Activated CD8-positive, alpha-beta memory T cell treated with anti-CD3 and anti-CD28 coated beads, Interleukin-2, amount 10 ng/mL, durations not matched to agents 7 days and 5 days (primary cell): ENCODE data around the gene CHKB. TPM values are rescaled to one million over a fixed set of nuclear protein-coding genes. Genes with fewer than 3 reads are reported as not detected.

Source experiments
- ATAC-seq: fragments of 150-1000 bp; cut with Tn5 transposase; one replicate; pipeline ENCODE4 v1.10.0; 2021; ENCODE audit warnings: moderate library complexity
- CTCF ChIA-PET: fragments of 350-600 bp; sonication (Branson Sonifier 250); formaldehyde crosslinking; loops from one replicate; lab custom pipeline; 2021; ENCODE audit warnings: antibody characterized with exemption; lab: Charles Lee
- DNase-seq: peaks from one replicate; pipeline ENCODE4 v3.0.0-alpha.2; 2020
- H3K27ac Mint-ChIP-seq: one replicate; pipeline ENCODE4 v1.8.0; 2021; ENCODE audit warnings: mild to moderate bottlenecking, mixed read lengths
- H3K27me3 Mint-ChIP-seq: one replicate; pipeline ENCODE4 v1.8.0; 2021; ENCODE audit warnings: mixed read lengths
- H3K36me3 Mint-ChIP-seq: one replicate; pipeline ENCODE4 v1.8.0; 2021; ENCODE audit warnings: mild to moderate bottlenecking, mixed read lengths
- H3K4me1 Mint-ChIP-seq: one replicate; pipeline ENCODE4 v1.8.0; 2021; ENCODE audit warnings: mixed read lengths
- H3K4me3 Mint-ChIP-seq: one replicate; pipeline ENCODE4 v1.8.0; 2021; ENCODE audit warnings: mild to moderate bottlenecking, moderate library complexity, mixed read lengths
- H3K9me3 Mint-ChIP-seq: one replicate; pipeline ENCODE4 v1.8.0; 2022; ENCODE audit warnings: low read depth, mixed read lengths
- total RNA-seq, 2 experiments: library from RNA; stranded (reverse); gene quantifications; one replicate each; pipeline ENCODE4 v1.2.3, GENCODE V29; 2021

Gene CHKB
- total RNA-seq, 2 experiments from 2014 or later, result 97.2 to 118 TPM

DNA sequence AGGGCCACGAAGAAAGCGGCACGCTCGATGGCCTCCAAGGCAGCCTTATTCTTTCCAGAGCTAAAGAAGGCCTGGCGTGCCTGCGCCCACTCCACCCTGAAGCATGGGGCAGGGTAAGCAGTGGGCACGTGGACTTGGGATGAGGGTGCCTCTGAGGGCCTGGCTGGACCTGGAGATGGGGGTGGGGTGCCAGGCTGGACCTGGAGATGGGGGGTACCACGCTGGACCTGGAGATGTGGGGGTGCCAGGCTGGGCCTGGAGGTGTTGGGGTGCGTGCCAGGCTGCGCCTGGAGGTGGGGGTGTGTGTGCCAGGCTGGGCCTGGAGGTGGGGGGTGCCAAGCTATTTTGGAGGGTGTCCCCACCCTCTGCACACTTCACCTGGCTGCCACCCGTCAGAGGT lies 9.7 kb downstream of the CHKB start:
- H3K4me1 Mint-ChIP-seq, result peaks cover 7% of the 10 kb centered on the region
- ATAC-seq (no peak), DNase-seq (no peak)
- CTCF ChIA-PET, result interaction anchor here (0.8 to 2.0 kb wide), 3 partner anchors 10 to 48 kb away, joined by 3 to 11 read pairs (median 7); partner anchors contain the start of gene SYCE3
- no peak overlapping the region for H3K27ac Mint-ChIP-seq
- peaks cover 21% of the 10 kb centered on the region for H3K36me3 Mint-ChIP-seq
- no peak overlapping the region for H3K4me3 Mint-ChIP-seq
- no peaks in the 10 kb centered on the region for H3K9me3 Mint-ChIP-seq
- H3K27me3 Mint-ChIP-seq, result no peaks in the 10 kb centered on the region

DNA sequence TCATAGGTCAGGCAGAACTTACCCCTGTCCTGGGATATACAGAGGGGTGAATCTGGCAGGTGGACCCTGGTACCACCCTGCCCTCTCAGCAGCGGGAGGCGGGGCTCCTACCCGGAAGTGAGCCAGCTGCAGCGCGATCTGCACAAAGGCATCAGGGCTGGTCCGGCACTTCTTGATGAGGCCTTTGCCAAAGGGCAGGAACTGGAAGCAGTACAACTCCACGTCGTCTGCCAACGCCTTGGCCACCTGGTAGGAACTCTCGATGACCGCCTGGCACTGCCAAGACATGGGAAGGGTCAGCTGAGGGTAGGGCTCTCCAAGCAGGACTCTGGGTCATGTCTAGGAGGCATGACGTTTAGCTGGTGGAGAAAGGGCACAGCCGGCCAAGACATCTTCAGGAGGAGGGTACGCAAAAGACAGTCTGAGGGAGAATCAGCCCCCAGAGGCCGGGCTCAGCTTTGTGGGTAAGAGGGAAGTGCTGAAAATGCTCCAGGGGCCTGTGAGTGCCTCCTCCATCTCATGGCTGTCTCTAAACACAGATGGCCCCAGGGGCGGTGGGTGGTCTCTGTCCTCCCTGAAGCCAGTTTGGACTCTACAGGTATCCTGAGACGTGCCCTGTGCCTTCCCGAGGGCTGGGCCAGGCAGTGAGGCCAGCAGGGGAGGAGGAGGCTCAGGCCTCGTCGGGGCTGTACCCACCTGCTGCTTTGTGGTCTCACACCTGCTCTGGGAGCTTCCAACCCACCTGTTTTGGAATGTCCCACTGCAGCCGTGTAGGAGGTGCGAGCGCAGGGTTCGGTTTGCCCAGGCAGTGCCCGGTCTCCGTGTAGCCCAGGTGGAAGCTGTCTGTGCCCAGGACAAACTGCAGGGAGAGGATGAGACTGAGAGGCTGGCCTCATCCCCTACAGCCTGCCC lies 11.1 kb downstream of the CHKB start:
- H3K36me3 Mint-ChIP-seq, result peaks cover 24% of the 10 kb centered on the region
- DNase-seq, result no peak
- CTCF ChIA-PET, result interaction anchor here (2.0 kb wide), 2 partner anchors 9 to 49 kb away, joined by 7 to 11 read pairs; partner anchors contain the start of gene SYCE3
- H3K27me3 Mint-ChIP-seq, result no peaks in the 10 kb centered on the region
- no peaks in the 10 kb centered on the region for H3K9me3 Mint-ChIP-seq
- H3K27ac Mint-ChIP-seq, result no peak overlapping the region
- ATAC-seq, result no peak
- no peak overlapping the region for H3K4me3 Mint-ChIP-seq
- no peaks in the 10 kb centered on the region for H3K4me1 Mint-ChIP-seq

DNA sequence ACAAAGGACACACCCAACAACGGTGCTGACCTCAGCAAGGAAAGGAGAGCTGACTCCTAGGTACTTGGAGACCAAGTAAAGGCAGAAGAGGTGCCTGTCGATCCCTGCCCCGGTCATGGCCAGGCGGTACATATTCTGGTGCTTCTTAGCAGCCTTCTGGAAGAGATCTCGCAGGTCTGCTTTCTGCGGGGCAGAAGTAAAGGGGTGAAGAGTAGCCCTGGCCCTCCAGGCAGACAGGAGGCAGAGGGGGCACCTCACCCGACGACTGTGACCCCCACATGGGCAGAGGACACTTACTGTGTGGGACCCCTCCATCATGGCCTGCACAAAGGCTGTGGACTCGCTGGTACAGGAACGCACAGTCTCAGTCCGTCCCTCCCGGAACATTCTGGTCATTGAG lies 11.8 kb downstream of the CHKB start:
- CTCF ChIA-PET, result no interaction called here
- Mint-ChIP-seq H3K4me3 (no peak overlapping the region), H3K27me3 (no peaks in the 10 kb centered on the region), H3K9me3 (no peaks in the 10 kb centered on the region), H3K36me3 (peaks cover 24% of the 10 kb centered on the region), H3K27ac (no peak overlapping the region), H3K4me1 (no peaks in the 10 kb centered on the region)
- ATAC-seq (no peak), DNase-seq (no peak)

DNA sequence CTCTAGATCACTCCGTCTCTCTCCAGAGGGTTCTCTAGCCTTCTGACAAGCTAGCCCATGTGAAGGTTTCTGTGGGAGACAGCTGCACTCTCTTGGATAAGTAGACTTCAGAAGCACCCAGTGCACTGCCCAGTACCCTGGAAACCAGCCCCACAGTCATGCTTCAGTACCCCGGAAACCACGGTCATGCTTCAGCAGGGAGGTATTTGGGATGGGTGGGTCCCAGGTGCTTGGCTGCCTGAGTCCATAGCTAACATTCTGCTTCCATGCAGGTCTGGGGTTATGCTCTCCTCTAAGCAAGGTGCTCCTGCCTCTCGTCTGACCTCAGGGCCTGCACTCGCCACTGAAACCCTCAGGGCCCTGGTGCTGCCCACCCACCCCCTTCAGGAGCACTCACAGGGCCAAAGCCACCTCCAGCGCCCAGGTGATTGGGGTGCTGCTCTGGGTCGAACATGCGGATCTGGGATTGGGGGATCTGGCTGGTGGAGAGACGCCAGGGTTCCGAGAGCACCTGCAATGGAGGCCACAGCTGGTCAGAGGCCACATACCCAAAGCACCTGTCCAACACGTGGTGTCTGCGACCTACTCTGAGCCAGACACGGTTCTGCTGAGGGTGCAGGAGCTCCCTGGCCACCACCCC lies 12.6 kb downstream of the CHKB start:
- Mint-ChIP-seq H3K4me1 (no peaks in the 10 kb centered on the region), H3K27ac (no peak overlapping the region), H3K4me3 (no peak overlapping the region), H3K36me3 (peaks cover 24% of the 10 kb centered on the region), H3K9me3 (no peaks in the 10 kb centered on the region), H3K27me3 (no peaks in the 10 kb centered on the region)
- ATAC-seq (no peak), DNase-seq (no peak)
- CTCF ChIA-PET, result interaction anchor here (0.7 kb wide), 1 partner anchor 45 kb away, joined by 3 read pairs; the partner anchor contains the start of gene SCO2

DNA sequence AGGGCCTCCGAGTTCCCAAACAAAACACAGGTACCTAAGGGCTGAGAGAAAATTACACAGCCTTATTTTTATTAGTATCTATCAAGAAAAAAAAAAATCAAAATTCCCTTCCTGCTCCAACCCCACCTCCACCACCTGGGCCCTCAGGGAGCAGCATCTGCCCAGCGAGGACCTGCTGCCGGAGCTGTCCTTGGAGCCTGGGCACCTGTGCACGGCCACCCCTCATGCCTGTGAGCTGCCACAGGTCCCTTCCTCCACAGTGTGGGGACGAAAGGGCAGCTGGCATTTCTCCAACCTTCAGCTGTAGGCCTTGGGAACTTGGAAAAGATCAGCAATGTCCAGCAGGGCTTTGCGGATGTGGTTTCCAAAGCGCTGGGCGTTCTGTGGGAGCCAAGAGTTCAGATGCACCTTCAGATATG lies 13.6 kb downstream of the CHKB start:
- no peak overlapping the region for H3K27ac Mint-ChIP-seq
- ATAC-seq (no peak), DNase-seq (no peak)
- CTCF ChIA-PET, result interaction anchor here (0.7 kb wide), 2 partner anchors 24 to 44 kb away, joined by 3 to 4 read pairs; partner anchors contain the start of gene SCO2
- H3K9me3 Mint-ChIP-seq, result no peaks in the 10 kb centered on the region
- H3K4me1 Mint-ChIP-seq, result no peaks in the 10 kb centered on the region
- peaks cover 4% of the 10 kb centered on the region for H3K27me3 Mint-ChIP-seq
- H3K4me3 Mint-ChIP-seq, result no peak overlapping the region
- peaks cover 21% of the 10 kb centered on the region for H3K36me3 Mint-ChIP-seq

DNA sequence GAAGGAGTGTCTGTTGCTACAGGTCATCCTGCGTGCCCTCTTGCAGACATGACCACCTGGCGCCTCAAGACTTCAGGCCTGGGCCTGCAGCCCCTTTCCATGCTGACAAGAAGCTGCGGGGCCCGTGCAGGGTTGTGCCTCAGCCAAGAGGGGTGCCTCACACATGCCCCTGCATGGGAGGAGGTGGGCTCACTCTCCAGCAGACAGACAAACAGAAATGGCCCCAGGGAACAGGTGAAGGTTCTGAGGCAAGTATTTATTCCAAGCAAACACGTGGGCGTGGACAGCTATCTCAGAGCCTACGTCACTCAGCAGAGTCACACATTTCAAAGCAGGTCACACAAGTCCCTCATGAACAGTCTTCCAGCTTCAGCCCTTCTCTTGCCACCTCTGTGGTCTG lies 14.0 kb downstream of the CHKB start:
- H3K27me3 Mint-ChIP-seq, result peaks cover 7% of the 10 kb centered on the region
- peaks cover 21% of the 10 kb centered on the region for H3K36me3 Mint-ChIP-seq
- H3K4me3 Mint-ChIP-seq, result no peak overlapping the region
- DNase-seq, result no peak
- no peak for ATAC-seq
- CTCF ChIA-PET, result interaction anchor here (0.7 kb wide), 1 partner anchor 25 kb away, joined by 4 read pairs; no protein-coding TSS in a partner anchor
- H3K9me3 Mint-ChIP-seq, result no peaks in the 10 kb centered on the region
- peaks cover 3% of the 10 kb centered on the region for H3K4me1 Mint-ChIP-seq
- H3K27ac Mint-ChIP-seq, result no peak overlapping the region

DNA sequence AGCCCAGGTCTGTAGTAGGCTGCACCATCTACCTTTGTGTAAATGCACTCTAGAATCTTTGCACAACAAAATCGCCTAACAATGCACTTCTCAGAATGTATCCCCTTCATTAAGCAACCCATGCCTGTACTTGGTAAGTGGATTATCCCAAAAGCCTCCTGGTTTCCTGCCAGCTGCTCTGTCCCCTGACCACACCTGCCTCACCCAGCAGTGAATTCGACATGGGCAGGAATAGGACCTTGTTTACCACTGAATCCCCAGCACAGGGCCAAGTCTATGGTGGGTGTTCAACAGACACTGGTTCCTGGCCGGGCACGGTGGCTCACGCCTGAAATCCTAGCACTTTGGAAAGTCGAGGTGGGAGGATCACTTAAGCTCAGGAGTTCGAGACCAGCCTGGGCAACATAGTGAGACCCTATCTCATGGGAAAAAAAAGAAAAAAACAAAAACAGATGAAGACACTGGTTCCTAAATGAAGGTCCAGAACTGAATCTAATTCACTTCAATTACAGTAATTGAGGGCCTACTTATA lies 14.9 kb downstream of the CHKB start:
- H3K27ac Mint-ChIP-seq, result no peak overlapping the region
- H3K36me3 Mint-ChIP-seq, result peaks cover 21% of the 10 kb centered on the region
- ATAC-seq (no peak), DNase-seq (no peak)
- H3K9me3 Mint-ChIP-seq, result no peaks in the 10 kb centered on the region
- H3K4me1 Mint-ChIP-seq, result peaks cover 10% of the 10 kb centered on the region
- H3K4me3 Mint-ChIP-seq, result no peak overlapping the region
- H3K27me3 Mint-ChIP-seq, result peaks cover 7% of the 10 kb centered on the region
- CTCF ChIA-PET, result interaction anchor here (6.2 kb wide), 1 partner anchor 41 kb away, joined by 69 read pairs; the partner anchor contains the start of genes SCO2 and TYMP

DNA sequence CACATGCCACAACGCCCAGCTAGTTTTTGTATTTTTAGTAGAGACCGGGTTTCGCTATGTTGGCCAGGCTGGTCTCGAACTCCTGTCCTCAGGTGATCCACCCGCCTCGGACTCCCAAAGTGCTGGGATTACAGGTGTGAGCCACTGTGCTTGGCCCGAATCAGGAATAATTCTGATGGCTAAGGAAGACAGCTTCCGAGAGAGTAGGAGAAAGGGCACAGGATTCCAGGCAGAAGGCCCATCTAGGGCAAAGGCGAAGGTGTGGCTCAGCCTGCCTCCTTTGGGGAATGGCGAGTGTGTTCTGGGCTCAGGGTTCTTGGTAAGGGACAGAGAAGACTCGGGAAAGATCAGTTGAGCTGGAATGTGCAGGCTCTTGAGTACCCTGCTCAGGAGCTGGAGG lies 18.4 kb downstream of the CHKB start:
- no peak for ATAC-seq
- Mint-ChIP-seq H3K4me1 (peaks cover 20% of the 10 kb centered on the region), H3K27me3 (peaks cover 9% of the 10 kb centered on the region), H3K27ac (no peak overlapping the region), H3K4me3 (no peak overlapping the region), H3K9me3 (no peaks in the 10 kb centered on the region), H3K36me3 (peaks cover 11% of the 10 kb centered on the region)
- CTCF ChIA-PET, result interaction anchor here (1.1 to 6.2 kb wide), 8 partner anchors 14 to 94 kb away, joined by 3 to 75 read pairs (median 9); partner anchors contain the start of genes KLHDC7B, LMF2, NCAPH2 and SCO2
- no peak for DNase-seq

DNA sequence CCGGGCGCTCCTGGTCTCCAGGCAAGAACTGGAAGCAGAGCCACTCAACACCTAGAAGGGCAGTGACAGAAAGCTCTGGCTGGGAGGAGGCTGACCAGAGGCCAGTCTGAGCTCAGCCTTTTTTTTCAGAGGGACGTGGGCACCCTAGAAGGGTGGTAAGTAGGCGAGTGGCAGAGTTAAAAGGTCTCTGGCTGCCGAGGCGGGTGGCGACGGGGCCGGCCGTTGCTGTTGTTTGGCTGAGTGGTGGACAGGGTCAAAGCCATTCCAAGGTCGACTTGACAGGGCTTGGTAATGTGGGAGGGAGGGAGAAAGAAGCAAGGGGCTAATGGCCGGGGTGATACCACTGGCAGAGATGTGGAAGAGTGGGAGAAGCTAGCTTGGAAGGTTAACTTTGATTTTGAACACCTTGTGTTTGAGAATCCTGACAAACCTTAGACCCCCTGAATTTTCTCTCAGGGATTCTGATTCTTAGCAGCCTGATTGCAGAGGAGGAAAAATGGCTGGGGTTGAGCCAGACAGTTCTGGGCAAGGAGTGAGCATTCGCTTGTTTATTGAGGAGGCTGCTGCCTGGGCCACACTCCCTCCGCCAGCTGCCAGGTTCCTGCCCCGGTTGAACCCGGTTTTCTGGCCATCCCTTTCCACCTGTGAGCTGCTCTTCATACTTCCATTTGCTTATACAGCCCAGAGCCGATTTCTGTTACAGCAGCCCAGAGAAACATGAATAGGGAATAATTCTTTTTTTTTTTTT lies 19.1 kb downstream of the CHKB start:
- CTCF ChIA-PET, result interaction anchor here (0.6 to 6.2 kb wide), 30 partner anchors 9 to 428 kb away, joined by 3 to 75 read pairs (median 5); partner anchors contain the start of genes CHKB, CPT1B, HDAC10 and KLHDC7B
- no peak for ATAC-seq
- H3K27ac Mint-ChIP-seq, result no peak overlapping the region

DNA sequence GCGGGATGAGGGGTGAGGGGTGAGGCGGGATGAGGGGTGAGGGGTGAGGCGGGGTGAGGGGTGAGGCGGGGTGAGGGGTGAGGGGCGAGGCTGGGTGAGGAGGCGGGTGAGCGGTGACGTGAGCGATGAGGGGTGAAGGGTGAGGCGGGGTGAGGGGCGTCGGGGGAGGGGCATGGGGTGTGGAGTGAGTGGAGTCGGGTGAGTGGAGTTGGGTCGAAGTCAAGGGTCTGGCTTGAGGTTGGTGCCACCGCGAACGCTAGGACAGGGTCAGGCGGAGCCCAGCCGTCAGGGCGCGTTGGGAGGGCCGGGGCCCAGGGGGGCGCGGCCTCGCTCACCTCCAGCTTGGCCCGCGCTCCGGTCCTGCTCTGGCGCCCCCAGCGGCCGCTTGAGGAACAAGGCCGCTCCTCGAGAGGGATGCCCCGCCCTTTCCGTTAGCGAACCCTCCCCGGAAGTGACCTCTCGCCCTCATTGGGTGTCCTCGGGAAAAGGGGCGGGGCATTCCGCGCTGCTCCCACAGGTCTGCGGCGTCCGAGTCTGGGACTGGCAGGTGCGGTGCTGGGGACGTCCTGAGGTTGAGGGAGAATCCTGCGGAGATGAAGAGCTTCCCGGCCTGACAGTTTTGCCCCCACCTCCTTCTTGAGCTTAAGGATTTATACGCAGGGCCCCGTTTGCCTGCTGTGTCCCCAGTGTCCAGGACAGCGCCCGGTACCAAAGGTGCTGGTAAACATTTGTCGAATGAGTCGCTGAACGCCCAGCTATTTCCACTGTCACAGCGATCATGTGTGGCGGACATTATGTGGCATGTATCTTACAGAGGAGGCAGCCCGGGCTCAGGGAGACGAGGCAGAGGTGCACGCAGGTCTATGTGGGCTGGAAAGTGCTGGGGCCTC lies 19.9 kb downstream of the CHKB start, which contains the start of gene SYCE3:
SYCE3 (minus strand) TSS at position 397 of the 890 bp plus-strand sequence. CDS start 6,514 bp downstream, outside the sequence.
- Mint-ChIP-seq H3K4me3 (peak within 1 kb of the TSS; percentile 84), H3K9me3 (no peaks in the 10 kb centered on the region), H3K27me3 (peaks cover 10% of the 10 kb centered on the region), H3K36me3 (peaks cover 3% of the 10 kb centered on the region), H3K27ac (peak within 1 kb of the TSS; percentile 79), H3K4me1 (peaks cover 20% of the 10 kb centered on the region)
- CTCF ChIA-PET, result interaction anchor here (0.6 to 6.2 kb wide), 28 partner anchors 10 to 427 kb away, joined by 3 to 75 read pairs (median 5); partner anchors contain the start of genes CHKB, CPT1B, HDAC10 and KLHDC7B
- DNase-seq (peak; percentile 97), ATAC-seq (peak; percentile 98)

More for the DNA sequence above, 19.1 kb downstream of the CHKB start:
- Mint-ChIP-seq H3K27me3 (peaks cover 10% of the 10 kb centered on the region), H3K36me3 (peaks cover 6% of the 10 kb centered on the region), H3K4me3 (peak overlapping the region; percentile 84), H3K4me1 (peaks cover 20% of the 10 kb centered on the region), H3K9me3 (no peaks in the 10 kb centered on the region)
- DNase-seq, result no peak

DNA sequence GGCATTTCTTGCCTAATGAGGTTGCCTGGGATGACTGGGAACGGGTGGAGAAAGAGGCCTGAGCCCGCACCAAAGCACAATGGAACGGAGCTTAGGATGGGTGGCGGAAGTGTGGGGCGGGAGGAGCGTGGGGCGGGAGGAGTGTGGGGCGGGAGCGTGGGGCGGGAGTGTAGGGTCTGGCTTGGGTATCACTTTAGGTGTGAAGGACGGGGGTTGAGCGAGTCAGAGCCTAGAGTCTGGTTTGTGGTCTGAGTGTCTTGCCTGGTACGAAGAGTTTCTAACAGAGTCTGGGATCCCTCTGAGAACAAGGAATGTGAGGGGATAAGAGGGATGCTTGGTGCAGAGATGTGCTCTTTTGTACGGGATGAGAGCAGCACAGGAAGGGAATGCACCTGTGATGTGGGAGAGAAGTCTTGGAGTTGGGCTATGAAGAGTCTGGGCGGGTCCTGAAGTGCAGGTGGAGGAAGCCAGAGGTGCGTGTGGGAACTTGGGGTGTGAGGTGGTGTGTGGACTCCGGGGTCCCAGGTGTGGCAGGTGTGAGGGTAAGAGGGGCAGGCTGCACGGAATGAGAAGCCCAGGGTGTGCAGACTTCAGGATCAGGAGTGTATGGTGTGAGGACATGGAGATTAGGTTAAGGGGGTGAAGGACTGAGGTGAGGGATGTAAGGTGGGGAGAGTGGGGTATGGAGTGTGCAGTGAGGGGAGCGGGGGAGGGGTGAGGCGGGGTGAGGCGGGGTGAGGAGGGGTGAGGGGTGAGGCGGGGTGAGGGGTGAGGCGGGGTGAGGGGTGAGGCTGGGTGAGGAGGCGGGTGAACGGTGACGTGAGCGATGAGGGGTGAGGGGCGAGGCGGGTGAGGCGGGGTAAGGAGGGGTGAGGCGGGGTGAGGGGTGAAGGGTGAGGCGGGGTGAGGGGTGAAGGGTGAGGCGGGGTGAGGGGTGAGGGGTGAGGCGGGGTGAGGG lies 21.0 kb downstream of the CHKB start:
- DNase-seq, result no peak
- peaks cover 20% of the 10 kb centered on the region for H3K4me1 Mint-ChIP-seq
- H3K27ac Mint-ChIP-seq, result peak overlapping the region; percentile 51
- H3K4me3 Mint-ChIP-seq, result peak overlapping the region; percentile 37
- H3K27me3 Mint-ChIP-seq, result peaks cover 10% of the 10 kb centered on the region
- CTCF ChIA-PET, result interaction anchor here (1.2 to 2.6 kb wide), 2 partner anchors 13 to 21 kb away, joined by 3 to 12 read pairs; no protein-coding TSS in a partner anchor
- H3K9me3 Mint-ChIP-seq, result no peaks in the 10 kb centered on the region
- H3K36me3 Mint-ChIP-seq, result no peaks in the 10 kb centered on the region
- no peak for ATAC-seq
